EL (cell line): ENCODE measurements around the gene VAMP2.
A peak's percentile ranks its signal among the peaks of the same experiment; 100 is the strongest.

Source experiments
- DNase-seq: peaks from one replicate; pipeline ENCODE4 v3.0.0-alpha.2; 2016

VAMP2 gene

GRCh38 chr17:8162233-8162996 is at the start of gene VAMP2:
Gene VAMP2 (minus strand): TSS chr17:8162948. CDS start chr17:8162879, 69 bp downstream.
- peak; percentile 65 for DNase-seq

DNA sequence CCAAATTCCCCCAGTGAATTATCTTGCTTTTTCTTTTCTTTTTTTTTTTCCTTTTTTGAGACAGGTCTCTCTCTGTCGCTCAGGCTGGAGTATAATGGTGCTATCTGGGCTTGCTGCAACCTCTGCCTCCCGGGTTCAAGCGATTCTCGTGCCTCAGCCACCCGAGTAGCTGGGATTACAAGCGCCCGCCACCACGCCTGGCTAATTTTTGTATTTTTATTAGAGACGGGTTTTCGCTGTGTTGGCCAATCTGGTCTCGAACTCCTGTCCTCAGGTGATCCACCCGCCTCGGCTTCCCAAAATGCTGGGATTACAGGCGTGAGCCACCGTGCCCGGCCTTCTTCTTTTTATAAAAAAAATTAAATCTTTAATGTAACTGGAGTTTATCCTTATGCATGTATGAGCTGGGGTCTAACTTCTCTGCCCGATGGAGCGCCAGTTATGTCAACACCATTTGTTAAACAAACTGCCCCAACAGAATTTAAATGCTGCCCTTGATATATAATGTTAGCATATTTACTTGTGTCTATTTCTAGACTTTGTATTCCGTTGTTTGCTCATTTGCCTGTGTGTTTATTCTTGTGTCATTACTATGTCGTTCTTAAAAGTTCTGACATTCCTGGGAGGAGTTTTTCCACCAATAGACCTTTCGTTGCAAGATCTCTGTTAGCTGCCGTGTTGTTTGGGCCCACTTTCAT is 48.2 kb upstream of the VAMP2 start:
- no peak for DNase-seq

- DNase-seq = peak; percentile 98
These were observed 47.4 kb upstream of the VAMP2 start, which contains the start of gene AURKB for GRCh38 chr17:8209907-8210760. Gene AURKB (minus strand): TSS chr17:8210575. CDS start chr17:8210224, 351 bp downstream.

GRCh38 chr17:8206536-8206935 is 43.8 kb upstream of the VAMP2 start:
- no peak for DNase-seq

- DNase-seq = no peak
These were observed 42.2 kb upstream of the VAMP2 start for GRCh38 chr17:8204761-8205555.

DNA sequence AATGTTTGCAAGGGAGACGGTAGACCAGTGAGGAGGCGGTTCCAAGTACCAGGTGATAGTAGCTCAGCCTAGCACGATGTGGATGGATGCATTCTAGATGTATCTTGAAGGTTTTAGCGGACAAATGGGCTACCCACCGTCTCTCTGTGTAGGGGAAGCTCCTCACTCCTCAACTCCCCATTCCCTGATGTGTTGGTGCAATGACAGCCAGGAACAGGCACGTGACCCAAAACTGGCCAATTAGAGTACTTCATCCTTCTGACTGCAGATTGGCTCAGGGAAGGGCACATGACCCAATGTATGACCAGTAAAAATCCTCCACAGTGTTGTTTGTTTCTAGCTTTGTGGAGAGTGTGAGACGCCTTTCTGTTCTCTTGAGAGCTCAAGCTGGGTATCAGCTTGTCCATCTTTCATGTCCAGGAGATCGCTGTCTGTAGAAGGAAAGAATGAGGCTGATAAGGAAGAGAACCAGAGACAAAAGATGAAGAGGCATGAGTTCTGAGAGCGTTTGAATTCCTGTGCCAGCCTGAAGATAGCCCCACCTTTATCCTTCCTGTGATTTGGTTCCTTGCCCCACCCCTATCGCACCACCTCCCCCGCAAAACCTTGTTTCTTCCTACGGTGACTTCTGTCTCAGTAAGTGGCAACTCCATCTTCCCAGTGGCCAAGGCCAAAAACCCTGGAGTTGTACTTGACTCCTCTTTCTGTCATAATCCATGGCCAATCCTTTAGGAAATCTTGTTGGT is 29.5 kb upstream of the VAMP2 start:
- peak; percentile 77 for DNase-seq

DNA sequence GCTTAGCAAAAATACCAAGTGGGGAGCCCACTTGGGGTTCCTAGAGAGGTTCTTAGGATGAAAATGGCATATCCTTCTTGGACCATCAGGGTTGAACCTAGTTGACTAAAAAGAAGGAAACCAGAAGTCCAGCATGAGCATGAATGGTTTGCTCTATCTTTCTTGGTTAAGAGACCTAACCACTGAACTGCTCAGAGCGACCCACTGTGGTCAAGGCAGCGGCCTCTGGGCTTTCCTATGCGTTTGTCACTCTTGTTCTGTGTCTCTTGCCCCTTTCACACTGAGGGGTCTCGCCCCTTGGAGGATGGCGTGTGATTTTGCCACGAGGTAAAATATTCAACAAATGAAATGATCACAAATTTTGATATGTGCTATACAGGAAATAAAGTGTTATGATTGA is 27.8 kb upstream of the VAMP2 start:
- DNase-seq = no peak

- DNase-seq = peak; percentile 99
These were observed 27.1 kb upstream of the VAMP2 start, which contains the start of gene BORCS6 for GRCh38 chr17:8189711-8190477. Gene BORCS6 (minus strand): TSS chr17:8190180. CDS start chr17:8190140, 40 bp downstream.

DNA sequence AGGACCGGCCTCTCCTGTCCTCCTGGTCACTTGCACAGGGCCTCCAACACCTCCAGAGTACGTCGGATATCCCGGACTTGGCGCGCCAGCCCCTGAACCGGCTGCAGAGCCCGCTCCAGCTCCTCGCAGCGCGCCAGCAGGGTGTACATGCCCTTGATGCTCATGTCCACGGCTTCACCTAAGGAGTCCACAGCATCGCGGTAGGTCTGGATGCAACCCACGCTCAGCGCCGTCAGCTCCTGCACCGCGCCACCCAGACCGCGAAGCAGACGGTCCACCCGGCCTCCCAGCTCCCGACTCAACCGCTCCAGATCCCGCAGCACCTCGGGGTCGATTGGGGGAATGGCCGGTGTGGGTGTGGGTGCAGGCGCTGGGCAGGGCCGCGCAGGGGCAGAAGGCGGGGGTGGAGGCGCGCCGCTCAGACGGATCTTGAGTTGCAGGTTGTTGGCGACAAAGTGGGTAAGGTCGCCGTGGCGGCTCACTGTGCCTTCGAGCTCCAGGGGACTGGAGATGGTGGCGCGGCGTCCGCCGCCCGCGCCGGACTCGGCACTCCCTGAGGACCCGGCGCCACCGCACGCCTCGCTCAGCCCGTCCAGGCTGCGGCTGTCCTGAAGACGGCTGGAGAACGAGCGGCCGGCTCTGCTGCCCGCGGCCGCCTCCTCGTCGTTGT is 26.4 kb upstream of the VAMP2 start:
- peak; percentile 26 for DNase-seq

DNA sequence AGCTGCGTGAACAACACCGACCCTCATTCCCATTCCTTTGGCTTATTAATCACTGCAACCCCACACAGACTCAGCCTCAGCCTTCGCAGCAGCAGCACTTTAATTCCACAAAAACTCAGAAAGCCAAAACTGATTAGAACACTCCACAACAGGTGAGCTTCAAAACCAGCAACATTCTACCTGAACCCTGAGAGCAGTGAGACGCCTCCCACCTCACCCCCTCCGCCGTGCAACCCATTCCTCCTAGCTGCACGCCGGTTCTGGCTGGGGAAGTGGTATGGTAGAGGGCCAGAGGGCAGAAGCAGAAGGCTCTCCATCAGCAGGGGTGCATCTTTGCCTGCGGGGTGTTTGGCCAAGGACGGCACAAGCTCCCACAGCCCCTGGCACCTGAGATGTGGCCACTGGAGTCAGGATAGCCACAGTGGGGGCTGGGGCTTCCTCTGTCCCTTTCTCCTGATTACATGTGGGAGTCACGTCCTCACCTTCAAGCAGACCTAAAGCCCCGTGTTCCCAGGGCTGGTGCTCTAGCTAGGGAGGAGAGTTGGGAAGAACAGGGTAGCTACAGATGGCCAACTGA is 25.6 kb upstream of the VAMP2 start:
- no peak for DNase-seq

DNA sequence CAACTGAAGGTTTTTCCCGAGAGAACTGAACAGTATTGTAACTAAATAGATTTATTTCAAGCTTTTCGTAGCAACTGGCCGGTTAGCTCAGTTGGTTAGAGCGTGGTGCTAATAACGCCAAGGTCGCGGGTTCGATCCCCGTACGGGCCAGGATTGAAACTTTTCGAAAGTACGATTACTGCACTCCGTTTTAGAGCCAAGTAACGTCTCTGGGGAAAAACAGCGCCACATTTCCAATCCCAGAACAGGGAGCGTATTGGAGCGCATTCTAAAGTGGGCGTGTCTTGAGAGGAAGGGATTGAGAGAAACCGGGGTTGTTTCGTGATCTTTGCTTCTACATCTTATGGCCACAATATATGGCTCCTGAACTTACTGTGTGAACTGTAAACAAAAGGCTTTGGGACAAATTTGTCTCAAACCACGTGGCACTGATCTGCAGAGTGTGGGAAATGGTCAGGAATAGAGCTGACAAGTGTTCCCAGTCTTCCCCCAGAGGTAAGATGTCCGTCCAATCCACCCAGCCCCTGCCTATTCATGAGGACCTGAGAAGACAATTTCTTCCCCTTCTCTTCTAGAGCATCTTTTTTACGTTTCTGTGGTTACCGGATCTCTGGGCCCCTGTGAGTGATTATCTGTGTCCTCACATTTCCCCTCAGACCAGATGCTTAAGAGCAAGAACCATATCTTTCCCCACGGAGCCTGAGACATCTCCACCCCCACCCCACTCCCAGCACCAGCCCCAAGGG is 24.9 kb upstream of the VAMP2 start:
- DNase-seq = peak; percentile 100

- peak; percentile 95 for DNase-seq
These were observed 24.2 kb upstream of the VAMP2 start for GRCh38 chr17:8186787-8187516.

- DNase-seq = no peak
These were observed 23.7 kb upstream of the VAMP2 start for GRCh38 chr17:8186446-8186786.

- peak; percentile 83 for DNase-seq
These were observed 23.1 kb upstream of the VAMP2 start for GRCh38 chr17:8185582-8186445.

DNA sequence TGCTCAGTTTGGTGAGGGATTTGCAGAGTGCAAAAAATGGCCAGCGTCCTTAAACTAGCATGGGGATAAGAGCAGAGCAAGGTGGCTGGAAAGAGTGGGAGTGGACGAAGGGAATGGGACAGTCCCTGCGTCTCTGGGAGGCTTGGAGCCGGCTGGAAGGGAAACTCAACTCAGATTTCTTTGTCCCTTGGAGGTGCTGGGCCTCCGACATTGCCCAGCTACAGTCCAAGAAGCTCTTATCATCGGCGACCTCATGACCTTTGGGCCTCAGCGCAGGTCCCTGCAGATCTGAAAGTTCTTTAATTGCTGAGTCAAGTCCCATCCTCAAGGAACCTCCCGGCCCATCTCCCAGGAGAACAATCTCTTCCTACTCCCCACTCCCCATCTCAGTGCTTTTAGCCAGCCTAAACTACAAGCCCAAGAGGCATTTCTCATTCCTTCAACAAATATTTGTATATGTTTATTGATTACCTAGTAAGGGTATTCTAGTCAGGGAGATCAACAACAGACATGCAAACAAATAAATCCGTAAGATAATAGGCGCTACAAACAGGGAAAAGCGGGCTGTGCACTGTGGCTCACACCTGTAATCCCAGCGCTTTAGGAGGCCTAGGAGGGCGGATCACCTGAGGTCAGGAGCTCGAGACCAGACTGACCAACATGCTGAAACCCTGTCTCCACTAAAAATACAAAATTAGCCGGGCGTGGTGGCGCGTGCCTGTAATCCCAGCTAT is 14.4 kb upstream of the VAMP2 start:
- DNase-seq = no peak

- DNase-seq = peak; percentile 88
These were observed 13.6 kb upstream of the VAMP2 start, which contains the start of gene TMEM107 for GRCh38 chr17:8176197-8176940. Gene TMEM107 (minus strand): TSS chr17:8176380. CDS start chr17:8176286, 94 bp downstream.
